CD4-positive, alpha-beta T cell (primary cell): ENCODE measurements around the gene CACNB2. TPM values are rescaled to one million over a fixed set of nuclear protein-coding genes. Genes with fewer than 3 reads are reported as not detected.

ENCODE experiments used
- ATAC-seq: fragments of 200-7000 bp; cut with Tn5 transposase; one replicate; pipeline ENCODE4 v1.10.0; 2022; ENCODE audit warnings: mild to moderate bottlenecking; ENCODE audit not compliant: poor library complexity
- CTCF ChIA-PET: fragments of 350-600 bp; sonication (Branson Sonifier 250); formaldehyde crosslinking; loops from one replicate; lab custom pipeline; 2021; ENCODE audit warnings: antibody characterized with exemption, inconsistent platforms; lab: Charles Lee
- POLR2A ChIA-PET: fragments of 350-600 bp; sonication (Branson Sonifier 250); formaldehyde crosslinking; loops from one replicate; lab custom pipeline; 2021; ENCODE audit warnings: antibody characterized with exemption, inconsistent platforms; lab: Charles Lee
- DNase-seq, 14 experiments: peaks; one replicate each; pipeline ENCODE4 v3.0.0-alpha.2; 2013 to 2020; ENCODE audit warnings: mixed read lengths in 2 of 14
- H3K27ac ChIP-seq, 2 donors: one replicate each; pipeline versions ENCODE4 v1.5.1 to v1.7.0; 2013; ENCODE audit warnings: low read length in 2 of 2, low read depth in 1 of 2, mild to moderate bottlenecking in 1 of 2
- H3K27me3 ChIP-seq, 2 experiments: 1 replicate in 1 of 2; 2 replicates in 1 of 2; pipeline versions ENCODE4 v1.6.1 to v1.7.0; 2013; ENCODE audit warnings: low read length in 2 of 2, control low read depth in 1 of 2, mild to moderate bottlenecking in 1 of 2, moderate library complexity in 1 of 2; ENCODE audit not compliant: insufficient read depth in 2 of 2, control insufficient read depth in 1 of 2
- H3K36me3 ChIP-seq: one replicate; pipeline ENCODE4 v1.6.1; 2013; ENCODE audit warnings: low read length, control low read depth; ENCODE audit not compliant: insufficient read depth
- H3K4me1 ChIP-seq: one replicate; pipeline ENCODE4 v1.6.1; 2013; ENCODE audit warnings: low read length, control low read depth; ENCODE audit not compliant: insufficient read depth
- H3K4me3 ChIP-seq: one replicate; pipeline ENCODE4 v1.5.1; 2013; ENCODE audit warnings: mild to moderate bottlenecking, low read length, moderate library complexity
- H3K9me3 ChIP-seq, 2 experiments: 1 replicate in 1 of 2; 2 replicates in 1 of 2; pipeline versions ENCODE4 v1.6.1 to v1.7.0; 2013; ENCODE audit warnings: low read length in 2 of 2, mild to moderate bottlenecking in 2 of 2, control low read depth in 1 of 2, moderate library complexity in 1 of 2; ENCODE audit not compliant: control insufficient read depth in 1 of 2, insufficient read depth in 1 of 2
- H3K27ac Mint-ChIP-seq: one replicate; pipeline ENCODE4 v1.8.0; 2020; ENCODE audit warnings: mixed read lengths
- H3K27me3 Mint-ChIP-seq: one replicate; pipeline ENCODE4 v1.8.0; 2021; ENCODE audit warnings: mixed read lengths
- H3K36me3 Mint-ChIP-seq: one replicate; pipeline ENCODE4 v1.8.0; 2021; ENCODE audit warnings: low read depth, mixed read lengths
- H3K4me1 Mint-ChIP-seq: one replicate; pipeline ENCODE4 v1.8.0; 2021; ENCODE audit warnings: low read depth, mixed read lengths
- H3K4me3 Mint-ChIP-seq: one replicate; pipeline ENCODE4 v1.8.0; 2020; ENCODE audit warnings: mild to moderate bottlenecking, mixed read lengths
- H3K9me3 Mint-ChIP-seq: one replicate; pipeline ENCODE4 v1.8.0; 2020; ENCODE audit warnings: mixed read lengths
- intact Hi-C, 2 experiments: fragments of 100-400 bp; cut with DNase I in 1 of 2; cut with micrococcal nuclease in 1 of 2; formaldehyde crosslinking; loops; one replicate each; pipeline versions ENCODE4 v1.15.1 to v1.9.0; 2023 to 2025; cut with DNase I, micrococcal nuclease
- total RNA-seq, 174 experiments: library from RNA in 2 of 174; stranded (reverse) in 2 of 174; gene quantifications; one replicate each; pipeline ENCODE4 v1.2.3 and lab custom pipeline; 2021 to 2026
- TF ChIP-seq, protein P1 (sequence below): fragments of 200-600 bp; IDR thresholded peaks from one replicate; pipeline ENCODE4 v1.8.0; 2022; ENCODE audit warnings: antibody characterized with exemption, mild to moderate bottlenecking

CACNB2 gene
- total RNA-seq, 2 experiments from 2014 or later, result 0.34 TPM; not detected in 1

GRCh38 chr10:18401416-18402195, 261.4 kb downstream of the CACNB2 start:
- Histone ChIP-seq H3K27me3 (peaks cover 0 to 16% of the 10 kb centered on the region in 2 experiments), H3K27ac (no peak overlapping the region), H3K9me3 (no peaks in the 10 kb centered on the region), H3K36me3 (no peaks in the 10 kb centered on the region), H3K4me1 (no peaks in the 10 kb centered on the region), H3K4me3 (no peak overlapping the region)
- Mint-ChIP-seq H3K27me3 (peaks cover 4% of the 10 kb centered on the region), H3K9me3 (no peaks in the 10 kb centered on the region), H3K4me1 (no peaks in the 10 kb centered on the region), H3K27ac (no peak overlapping the region), H3K36me3 (no peaks in the 10 kb centered on the region), H3K4me3 (no peak overlapping the region)
- TF ChIP-seq, protein P1, sequence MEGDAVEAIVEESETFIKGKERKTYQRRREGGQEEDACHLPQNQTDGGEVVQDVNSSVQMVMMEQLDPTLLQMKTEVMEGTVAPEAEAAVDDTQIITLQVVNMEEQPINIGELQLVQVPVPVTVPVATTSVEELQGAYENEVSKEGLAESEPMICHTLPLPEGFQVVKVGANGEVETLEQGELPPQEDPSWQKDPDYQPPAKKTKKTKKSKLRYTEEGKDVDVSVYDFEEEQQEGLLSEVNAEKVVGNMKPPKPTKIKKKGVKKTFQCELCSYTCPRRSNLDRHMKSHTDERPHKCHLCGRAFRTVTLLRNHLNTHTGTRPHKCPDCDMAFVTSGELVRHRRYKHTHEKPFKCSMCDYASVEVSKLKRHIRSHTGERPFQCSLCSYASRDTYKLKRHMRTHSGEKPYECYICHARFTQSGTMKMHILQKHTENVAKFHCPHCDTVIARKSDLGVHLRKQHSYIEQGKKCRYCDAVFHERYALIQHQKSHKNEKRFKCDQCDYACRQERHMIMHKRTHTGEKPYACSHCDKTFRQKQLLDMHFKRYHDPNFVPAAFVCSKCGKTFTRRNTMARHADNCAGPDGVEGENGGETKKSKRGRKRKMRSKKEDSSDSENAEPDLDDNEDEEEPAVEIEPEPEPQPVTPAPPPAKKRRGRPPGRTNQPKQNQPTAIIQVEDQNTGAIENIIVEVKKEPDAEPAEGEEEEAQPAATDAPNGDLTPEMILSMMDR, result no peak
- no peak for ATAC-seq
- intact Hi-C loops, result no loop called here
- POLR2A ChIA-PET, result no interaction called here
- no peak for DNase-seq
- CTCF ChIA-PET, result no interaction called here

DNA sequence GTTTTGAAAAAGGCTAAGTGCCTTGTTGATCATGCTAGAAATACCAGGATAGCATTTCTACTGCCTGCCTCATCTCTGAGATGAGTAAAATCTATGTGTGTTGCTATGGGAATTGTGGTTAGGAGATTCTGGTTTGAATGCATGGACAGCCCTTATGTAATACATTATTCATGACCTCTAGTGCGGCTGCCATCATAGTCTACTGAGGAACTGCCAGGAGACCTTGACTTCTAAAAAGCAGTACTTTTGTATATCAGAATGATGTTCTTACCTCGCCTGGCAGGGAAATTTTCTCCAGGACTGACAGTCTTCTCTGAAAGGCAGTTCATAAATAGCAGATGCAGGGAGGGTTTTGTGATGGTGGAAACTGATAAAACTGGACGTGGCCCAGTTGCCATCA, 262.6 kb downstream of the CACNB2 start:
- no peak for DNase-seq
- ATAC-seq, result no peak
- intact Hi-C loops, result no loop called here
- Histone ChIP-seq H3K27me3 (peaks cover 0 to 16% of the 10 kb centered on the region in 2 experiments), H3K4me1 (no peaks in the 10 kb centered on the region), H3K36me3 (no peaks in the 10 kb centered on the region), H3K27ac (no peak overlapping the region), H3K4me3 (no peak overlapping the region), H3K9me3 (no peaks in the 10 kb centered on the region)
- Mint-ChIP-seq H3K27me3 (peaks cover 4% of the 10 kb centered on the region), H3K9me3 (no peaks in the 10 kb centered on the region), H3K36me3 (no peaks in the 10 kb centered on the region), H3K27ac (no peak overlapping the region), H3K4me1 (no peaks in the 10 kb centered on the region), H3K4me3 (no peak overlapping the region)
- ChIA-PET CTCF (no interaction called here), POLR2A (no interaction called here)
- TF ChIP-seq, protein P1, result no peak

DNA sequence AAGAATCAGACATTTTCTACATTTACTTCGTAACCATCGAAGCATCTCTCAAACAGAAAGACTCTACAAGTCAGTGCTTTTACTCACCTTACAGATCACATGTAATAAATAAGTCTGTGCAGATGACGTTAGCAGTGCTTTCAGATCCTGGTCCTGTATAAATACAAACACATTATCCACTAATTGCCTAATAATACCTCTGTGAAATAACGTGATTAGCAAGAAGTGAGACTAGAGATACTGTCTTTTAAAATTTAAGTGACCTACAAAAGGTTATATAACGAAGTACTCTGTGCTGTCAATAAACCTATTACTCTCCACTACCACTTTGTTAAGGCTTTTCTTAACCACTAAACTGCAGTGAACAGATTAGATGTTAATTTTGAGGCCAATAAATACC, 264.3 kb downstream of the CACNB2 start:
- intact Hi-C loops, result no loop called here
- peaks cover 4% of the 10 kb centered on the region for H3K27me3 Mint-ChIP-seq
- POLR2A ChIA-PET, result no interaction called here
- Histone ChIP-seq H3K9me3 (no peaks in the 10 kb centered on the region), H3K4me1 (no peaks in the 10 kb centered on the region), H3K4me3 (no peak overlapping the region), H3K27ac (no peak overlapping the region), H3K27me3 (peaks cover 0 to 16% of the 10 kb centered on the region in 2 experiments), H3K36me3 (no peaks in the 10 kb centered on the region)
- no peaks in the 10 kb centered on the region for H3K36me3 Mint-ChIP-seq
- no peak for ATAC-seq
- no peak for DNase-seq
- no peaks in the 10 kb centered on the region for H3K9me3 Mint-ChIP-seq
- TF ChIP-seq, protein P1, result no peak
- no peaks in the 10 kb centered on the region for H3K4me1 Mint-ChIP-seq
- H3K4me3 Mint-ChIP-seq, result no peak overlapping the region
- no peak overlapping the region for H3K27ac Mint-ChIP-seq
- CTCF ChIA-PET, result no interaction called here
